CD4-positive, alpha-beta T cell treated with Interleukin-21 for 1 hour (primary cell): ENCODE measurements around the gene ANKRD20A1.
"Not testable (repeated sequence)": the region's sequence is repeated elsewhere in the genome, so short reads cannot be mapped to it uniquely, and the experiment has no call there.

Source experiments
- DNase-seq: peaks from one replicate; pipeline ENCODE4 v3.0.0-alpha.2; 2020

The ANKRD20A1 gene

DNA sequence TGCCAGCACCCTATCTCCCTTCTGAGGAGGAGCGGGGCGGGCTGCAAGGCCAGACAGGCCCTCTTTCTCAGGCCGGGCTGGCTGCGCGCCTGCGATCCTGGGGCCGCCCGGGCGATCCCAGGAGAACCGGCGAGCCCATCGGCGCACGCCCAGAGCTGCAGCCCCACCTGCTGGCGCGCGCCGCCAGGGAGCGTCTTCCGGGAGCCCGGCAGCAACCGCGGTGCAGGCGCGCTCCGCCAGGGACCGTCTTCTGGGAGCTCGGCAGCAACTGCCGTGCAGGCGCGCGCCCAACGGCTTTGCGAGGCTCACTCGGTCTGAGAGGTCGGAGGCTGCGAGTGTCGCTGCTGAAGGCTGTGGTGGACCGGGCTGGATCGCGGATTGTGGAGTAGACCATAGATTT lies at the start of gene ANKRD20A1:
TSS of gene ANKRD20A1 (plus strand) at position 61 of the 400 bp plus-strand sequence. CDS start 496 bp downstream, outside the sequence.
- DNase-seq, result not testable (repeated sequence)

DNA sequence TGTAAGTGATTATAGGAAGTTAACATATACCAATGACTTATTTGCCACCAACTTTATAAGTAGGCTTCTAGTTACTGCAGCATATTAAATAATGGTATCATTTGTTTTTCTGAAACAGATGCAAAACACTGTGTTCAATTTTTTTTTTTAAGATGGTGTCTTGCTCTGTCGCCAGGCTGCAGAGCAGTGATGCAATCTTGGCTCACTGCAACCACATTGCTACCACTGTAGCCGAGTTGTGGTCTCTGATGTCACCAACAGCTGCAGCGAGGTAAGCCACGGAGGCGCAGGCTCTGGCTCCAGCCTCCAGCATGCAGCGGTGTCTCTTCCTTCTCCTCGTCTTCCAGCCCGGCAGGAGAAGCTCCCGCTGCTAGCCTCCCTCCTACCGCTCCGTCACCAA lies 26.6 kb upstream of the ANKRD20A1 start:
- DNase-seq, result not testable (repeated sequence)
